ENCODE measurements around the gene KCNAB2. TPM values are rescaled to one million over a fixed set of nuclear protein-coding genes. Genes with fewer than 3 reads are reported as not detected.

Gene KCNAB2
- total and polyA plus RNA-seq, 2 donors (not counting 1 experiment from before 2014, with no cell fraction given) = 90.7 to 143 TPM

GRCh38 chr1:6041432-6042062 is 4.1 kb upstream of the KCNAB2 start:
- Mint-ChIP-seq H3K4me1 (peaks cover 12% of the 10 kb centered on the region), H3K4me3 (no peak overlapping the region), H3K27me3 (no peaks in the 10 kb centered on the region), H3K27ac (no peak overlapping the region), H3K9me3 (ENCODE audit: insufficient read depth) (no peaks in the 10 kb centered on the region)
- Histone ChIP-seq H3K27ac (ENCODE audit: low read length in 2 of 2) (no peak overlapping the region), H3K79me2 (ENCODE audit: control insufficient read depth, insufficient read depth, low read length) (peaks cover 53% of the 10 kb centered on the region), H3K27me3 (replicated peaks in 1 of 4; ENCODE audit: control extremely low read depth in 1 of 4, control insufficient read depth in 3 of 4, insufficient read depth in 4 of 4, low read length in 3 of 4) (no peaks in the 10 kb centered on the region), H3K36me3 (replicated peaks in 1 of 2; ENCODE audit: control extremely low read depth in 1 of 2, control insufficient read depth in 1 of 2, extremely low read depth in 1 of 2, insufficient read depth in 2 of 2, low read length in 1 of 2) (peaks cover 0 to 63% of the 10 kb centered on the region in 2 experiments), H3K9me3 (ENCODE audit: control extremely low read depth in 1 of 3, control insufficient read depth in 2 of 3, insufficient read depth in 1 of 3, low read length in 2 of 3) (no peaks in the 10 kb centered on the region), H4K20me1 (ENCODE audit: control insufficient read depth, insufficient read depth, low read length, poor library complexity, severe bottlenecking) (peaks cover 90% of the 10 kb centered on the region), H2AFZ (ENCODE audit: insufficient read depth, low read depth, low read length, poor library complexity, severe bottlenecking) (no peak overlapping the region), H3K4me2 (replicated peaks; ENCODE audit: low read depth, low read length, poor library complexity, severe bottlenecking) (no peak overlapping the region), H3K4me3 (ENCODE audit: control extremely low read depth in 1 of 5, extremely low read depth in 1 of 5, insufficient read depth in 1 of 5, low read depth in 2 of 5, low read length in 4 of 5) (no peak overlapping the region), H3K4me1 (ENCODE audit: control insufficient read depth in 2 of 2, insufficient read depth in 2 of 2, low read length in 2 of 2) (peaks cover 7 to 11% of the 10 kb centered on the region in 2 donors), H3K9ac (ENCODE audit: low read length) (no peak overlapping the region)
- intact Hi-C loops (cut with micrococcal nuclease) = no loop called here
- DNase-seq (no peak), ATAC-seq (ENCODE audit: low read depth) (no peak)
- CTCF ChIA-PET = interaction anchor here (1.3 kb wide), 1 partner anchor 48 kb away, joined by 3 read pairs; no protein-coding TSS in a partner anchor
- 88% methylated on average over 15 of the region's 20 CpGs for WGBS (ENCODE audit: insufficient coverage)
- POLR2A ChIA-PET = no interaction called here
- TF ChIP-seq CTCF (IDR thresholded peaks at IDR 0.05) = peak; percentile 47
- TF ChIP-seq EZH2 (IDR thresholded peaks at IDR 0.05; ENCODE audit: borderline replicate concordance, insufficient read depth, low read depth, low read length, poor library complexity, severe bottlenecking) = no peak

GRCh38 chr1:6043561-6043960 is 2.1 kb upstream of the KCNAB2 start:
- POLR2A ChIA-PET = no interaction called here
- Histone ChIP-seq H3K4me1 (ENCODE audit: control insufficient read depth in 2 of 2, insufficient read depth in 2 of 2, low read length in 2 of 2) (no peaks in the 10 kb centered on the region), H3K27me3 (replicated peaks in 1 of 4; ENCODE audit: control extremely low read depth in 1 of 4, control insufficient read depth in 3 of 4, insufficient read depth in 4 of 4, low read length in 3 of 4) (no peaks in the 10 kb centered on the region), H3K36me3 (replicated peaks in 1 of 2; ENCODE audit: control extremely low read depth in 1 of 2, control insufficient read depth in 1 of 2, extremely low read depth in 1 of 2, insufficient read depth in 2 of 2, low read length in 1 of 2) (peaks cover 0 to 73% of the 10 kb centered on the region in 2 experiments), H3K9me3 (ENCODE audit: control extremely low read depth in 1 of 3, control insufficient read depth in 2 of 3, insufficient read depth in 1 of 3, low read length in 2 of 3) (no peaks in the 10 kb centered on the region), H4K20me1 (ENCODE audit: control insufficient read depth, insufficient read depth, low read length, poor library complexity, severe bottlenecking) (peaks cover 90% of the 10 kb centered on the region), H3K9ac (ENCODE audit: low read length) (no peak overlapping the region), H3K27ac (ENCODE audit: low read length in 2 of 2) (no peak overlapping the region), H2AFZ (ENCODE audit: insufficient read depth, low read depth, low read length, poor library complexity, severe bottlenecking) (no peak overlapping the region), H3K4me2 (replicated peaks; ENCODE audit: low read depth, low read length, poor library complexity, severe bottlenecking) (no peak overlapping the region), H3K79me2 (ENCODE audit: control insufficient read depth, insufficient read depth, low read length) (peaks cover 46% of the 10 kb centered on the region), H3K4me3 (ENCODE audit: control extremely low read depth in 1 of 5, extremely low read depth in 1 of 5, insufficient read depth in 1 of 5, low read depth in 2 of 5, low read length in 4 of 5) (no peak overlapping the region)
- 97% methylated on average over 5 of the region's 5 CpGs for WGBS (ENCODE audit: insufficient coverage)
- intact Hi-C loops (cut with micrococcal nuclease) = no loop called here
- no peak for ATAC-seq (ENCODE audit: low read depth)
- Mint-ChIP-seq H3K27ac (no peak overlapping the region), H3K4me3 (no peak overlapping the region), H3K9me3 (ENCODE audit: insufficient read depth) (no peaks in the 10 kb centered on the region), H3K27me3 (no peaks in the 10 kb centered on the region), H3K4me1 (no peaks in the 10 kb centered on the region)
- CTCF ChIA-PET = no interaction called here
- no peak for DNase-seq
- TF ChIP-seq EZH2 (IDR thresholded peaks at IDR 0.05; ENCODE audit: borderline replicate concordance, insufficient read depth, low read depth, low read length, poor library complexity, severe bottlenecking) = no peak
